Measurements from ENCODE around the gene RIC3. TPM values are rescaled to one million over a fixed set of nuclear protein-coding genes. Genes with fewer than 3 reads are reported as not detected.

The RIC3 gene
- total RNA-seq, 1 experiment from 2014 or later, result 5.9 TPM

GRCh38 chr11:8067567-8067928 is 101.3 kb downstream of the RIC3 start:
- DNase-seq, result peak; percentile 29
- H3K27me3 ChIP-seq (ENCODE audit: control insufficient read depth, insufficient read depth, low read length), result 0 out of 2 replicates have a peak, but pooled peaks cover 2% of the 10 kb centered on the region
- H3K4me3 ChIP-seq (ENCODE audit: insufficient read depth, low read depth, low read length), result no peak overlapping the region
- H3K36me3 ChIP-seq (replicated peaks; ENCODE audit: control insufficient read depth, insufficient read depth, low read length), result no peaks in the 10 kb centered on the region

- no peak overlapping the region for H3K4me3 ChIP-seq (ENCODE audit: insufficient read depth, low read depth, low read length)
- DNase-seq, result peak; percentile 48
- no peaks in the 10 kb centered on the region for H3K36me3 ChIP-seq (replicated peaks; ENCODE audit: control insufficient read depth, insufficient read depth, low read length)
These were observed 101.8 kb downstream of the RIC3 start for GRCh38 chr11:8066911-8067455.

GRCh38 chr11:8066036-8066910 is 102.6 kb downstream of the RIC3 start:
- H3K36me3 ChIP-seq (replicated peaks; ENCODE audit: control insufficient read depth, insufficient read depth, low read length), result no peaks in the 10 kb centered on the region
- H3K27me3 ChIP-seq (ENCODE audit: control insufficient read depth, insufficient read depth, low read length), result no peaks in the 10 kb centered on the region
- no peak overlapping the region for H3K4me3 ChIP-seq (ENCODE audit: insufficient read depth, low read depth, low read length)
- peak; percentile 15 for DNase-seq

More at GRCh38 chr11:8066911-8067455, 101.8 kb downstream of the RIC3 start:
- H3K27me3 ChIP-seq (ENCODE audit: control insufficient read depth, insufficient read depth, low read length), result 0 out of 2 replicates have a peak, but pooled peaks cover 2% of the 10 kb centered on the region

- no peaks in the 10 kb centered on the region for H3K27me3 ChIP-seq (ENCODE audit: control insufficient read depth, insufficient read depth, low read length)
- no peaks in the 10 kb centered on the region for H3K36me3 ChIP-seq (replicated peaks; ENCODE audit: control insufficient read depth, insufficient read depth, low read length)
- no peak overlapping the region for H3K4me3 ChIP-seq (ENCODE audit: insufficient read depth, low read depth, low read length)
- no peak for DNase-seq
These were observed 103.8 kb downstream of the RIC3 start for GRCh38 chr11:8065031-8065430.

- no peak for DNase-seq
- no peaks in the 10 kb centered on the region for H3K36me3 ChIP-seq (replicated peaks; ENCODE audit: control insufficient read depth, insufficient read depth, low read length)
- H3K4me3 ChIP-seq (ENCODE audit: insufficient read depth, low read depth, low read length), result no peak overlapping the region
- H3K27me3 ChIP-seq (ENCODE audit: control insufficient read depth, insufficient read depth, low read length), result no peaks in the 10 kb centered on the region
These were observed 105.5 kb downstream of the RIC3 start for GRCh38 chr11:8063324-8063723.

GRCh38 chr11:8062781-8063257 is 106.0 kb downstream of the RIC3 start:
- DNase-seq, result no peak
- no peaks in the 10 kb centered on the region for H3K36me3 ChIP-seq (replicated peaks; ENCODE audit: control insufficient read depth, insufficient read depth, low read length)
- H3K27me3 ChIP-seq (ENCODE audit: control insufficient read depth, insufficient read depth, low read length), result no peaks in the 10 kb centered on the region
- no peak overlapping the region for H3K4me3 ChIP-seq (ENCODE audit: insufficient read depth, low read depth, low read length)

GRCh38 chr11:8061555-8062428 is 107.0 kb downstream of the RIC3 start:
- no peak for DNase-seq
- H3K27me3 ChIP-seq (ENCODE audit: control insufficient read depth, insufficient read depth, low read length), result no peaks in the 10 kb centered on the region
- H3K4me3 ChIP-seq (ENCODE audit: insufficient read depth, low read depth, low read length), result no peak overlapping the region
- H3K36me3 ChIP-seq (replicated peaks; ENCODE audit: control insufficient read depth, insufficient read depth, low read length), result no peaks in the 10 kb centered on the region

- DNase-seq, result no peak
- no peak overlapping the region for H3K4me3 ChIP-seq (ENCODE audit: insufficient read depth, low read depth, low read length)
- no peaks in the 10 kb centered on the region for H3K36me3 ChIP-seq (replicated peaks; ENCODE audit: control insufficient read depth, insufficient read depth, low read length)
- no peaks in the 10 kb centered on the region for H3K27me3 ChIP-seq (ENCODE audit: control insufficient read depth, insufficient read depth, low read length)
These were observed 107.8 kb downstream of the RIC3 start for GRCh38 chr11:8060801-8061554.

- Histone ChIP-seq H3K27me3 (ENCODE audit: control insufficient read depth, insufficient read depth, low read length) (no peaks in the 10 kb centered on the region), H3K4me3 (ENCODE audit: insufficient read depth, low read depth, low read length) (no peak overlapping the region), H3K36me3 (replicated peaks; ENCODE audit: control insufficient read depth, insufficient read depth, low read length) (no peaks in the 10 kb centered on the region)
- no peak for DNase-seq
These were observed 108.6 kb downstream of the RIC3 start for GRCh38 chr11:8060146-8060719.

- DNase-seq, result no peak
- no peaks in the 10 kb centered on the region for H3K36me3 ChIP-seq (replicated peaks; ENCODE audit: control insufficient read depth, insufficient read depth, low read length)
- H3K4me3 ChIP-seq (ENCODE audit: insufficient read depth, low read depth, low read length), result no peak overlapping the region
- H3K27me3 ChIP-seq (ENCODE audit: control insufficient read depth, insufficient read depth, low read length), result no peaks in the 10 kb centered on the region
These were observed 109.2 kb downstream of the RIC3 start for GRCh38 chr11:8059571-8060011.

GRCh38 chr11:8059030-8059429 is 109.8 kb downstream of the RIC3 start:
- Histone ChIP-seq H3K27me3 (ENCODE audit: control insufficient read depth, insufficient read depth, low read length) (no peaks in the 10 kb centered on the region), H3K36me3 (replicated peaks; ENCODE audit: control insufficient read depth, insufficient read depth, low read length) (no peaks in the 10 kb centered on the region), H3K4me3 (ENCODE audit: insufficient read depth, low read depth, low read length) (no peak overlapping the region)
- DNase-seq, result no peak

- H3K27me3 ChIP-seq (ENCODE audit: control insufficient read depth, insufficient read depth, low read length), result no peaks in the 10 kb centered on the region
- DNase-seq, result no peak
- no peak overlapping the region for H3K4me3 ChIP-seq (ENCODE audit: insufficient read depth, low read depth, low read length)
These were observed 110.6 kb downstream of the RIC3 start for GRCh38 chr11:8058216-8058615.

GRCh38 chr11:8056810-8057463 is 111.9 kb downstream of the RIC3 start:
- H3K27me3 ChIP-seq (ENCODE audit: control insufficient read depth, insufficient read depth, low read length), result no peaks in the 10 kb centered on the region
- DNase-seq, result no peak
- no peaks in the 10 kb centered on the region for H3K36me3 ChIP-seq (replicated peaks; ENCODE audit: control insufficient read depth, insufficient read depth, low read length)
- no peak overlapping the region for H3K4me3 ChIP-seq (ENCODE audit: insufficient read depth, low read depth, low read length)

More at GRCh38 chr11:8058216-8058615, 110.6 kb downstream of the RIC3 start:
- no peaks in the 10 kb centered on the region for H3K36me3 ChIP-seq (replicated peaks; ENCODE audit: control insufficient read depth, insufficient read depth, low read length)

All from H7 (cell line).